HG02884 (cell line): ENCODE data around the gene MTCL1.

Experiments used
- ATAC-seq: cut with Tn5 transposase; IDR thresholded peaks from one replicate; pipeline ENCODE4 v1.9.1; 2021; ENCODE audit warnings: mild to moderate bottlenecking, moderate library complexity; ENCODE audit not compliant: unreplicated experiment

MTCL1 gene

GRCh38 chr18:8709248-8710059, 4.1 kb downstream of the MTCL1 start:
- no peak for ATAC-seq

GRCh38 chr18:8711736-8712135, 6.4 kb downstream of the MTCL1 start:
- ATAC-seq: no peak

GRCh38 chr18:8713691-8714090, 8.3 kb downstream of the MTCL1 start:
- no peak for ATAC-seq

GRCh38 chr18:8715599-8715998, 10.2 kb downstream of the MTCL1 start:
- ATAC-seq: no peak

GRCh38 chr18:8717011-8717770, 11.8 kb downstream of the MTCL1 start:
- no peak for ATAC-seq

- ATAC-seq: no peak
Observed at GRCh38 chr18:8718401-8718913, 13.1 kb downstream of the MTCL1 start.

GRCh38 chr18:8719192-8719591, 13.8 kb downstream of the MTCL1 start:
- no peak for ATAC-seq

- ATAC-seq: no peak
Observed at GRCh38 chr18:8720141-8720540, 14.8 kb downstream of the MTCL1 start.

GRCh38 chr18:8721094-8721669, 15.8 kb downstream of the MTCL1 start:
- no peak for ATAC-seq

GRCh38 chr18:8721716-8722115, 16.4 kb downstream of the MTCL1 start:
- no peak for ATAC-seq

- no peak for ATAC-seq
Observed at GRCh38 chr18:8722946-8723820, 17.8 kb downstream of the MTCL1 start.

GRCh38 chr18:8724452-8724851, 19.1 kb downstream of the MTCL1 start:
- no peak for ATAC-seq

GRCh38 chr18:8726281-8726680, 20.9 kb downstream of the MTCL1 start:
- no peak for ATAC-seq

- no peak for ATAC-seq
Observed at GRCh38 chr18:8726963-8727705, 21.8 kb downstream of the MTCL1 start.

- no peak for ATAC-seq
Observed at GRCh38 chr18:8730080-8730827, 24.9 kb downstream of the MTCL1 start.

- ATAC-seq: no peak
Observed at GRCh38 chr18:8732442-8733360, 27.3 kb downstream of the MTCL1 start.

GRCh38 chr18:8734496-8734895, 29.1 kb downstream of the MTCL1 start:
- no peak for ATAC-seq

- ATAC-seq: no peak
Observed at GRCh38 chr18:8735274-8735673, 29.9 kb downstream of the MTCL1 start.
